ENCODE data around the gene SMIM41. TPM values are rescaled to one million over a fixed set of nuclear protein-coding genes. Genes with fewer than 3 reads are reported as not detected.

SMIM41 gene
- polyA plus RNA-seq, 1 donor (not counting 4 experiments of a cell fraction or from before 2014, with no cell fraction given): not detected

DNA sequence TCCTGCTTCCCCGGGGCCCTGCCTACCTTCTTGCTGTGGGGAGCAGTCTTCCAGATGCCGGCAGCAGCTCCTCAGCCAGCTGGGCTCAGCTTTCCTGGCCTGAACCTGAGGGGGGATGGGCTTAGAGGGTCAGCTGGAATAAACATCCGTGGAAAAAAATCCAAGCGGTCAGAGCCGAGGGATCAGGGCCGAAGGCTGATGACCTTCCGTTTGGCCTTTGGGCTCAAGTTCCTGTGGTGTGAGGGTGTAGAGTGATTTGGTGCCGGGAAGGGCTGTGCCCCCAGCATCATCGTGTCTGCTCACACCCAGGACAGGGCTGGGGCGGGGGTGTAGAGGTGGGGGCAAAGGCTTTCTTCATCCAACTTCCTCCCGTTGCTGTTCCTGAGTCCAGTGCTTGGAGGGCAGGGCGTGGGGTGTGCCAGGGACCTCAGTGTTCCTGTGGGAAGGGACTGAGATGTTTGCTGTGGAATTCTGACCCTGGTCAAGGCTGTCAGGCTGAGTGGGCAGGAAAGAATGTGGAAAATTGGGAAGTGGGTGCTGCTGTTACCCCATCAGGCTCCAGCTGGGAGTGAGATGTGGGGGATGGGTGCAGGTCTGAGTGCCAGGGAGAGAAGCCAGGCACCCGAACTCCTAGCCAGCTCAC, 2.6 kb downstream of the SMIM41 start:
- no peak overlapping the region for H3K27ac ChIP-seq (ENCODE audit: control insufficient read depth, insufficient read depth, low read length)
- H3K79me2 ChIP-seq (ENCODE audit: control insufficient read depth, insufficient read depth, low read length): peaks cover 3% of the 10 kb centered on the region
- H3K9ac ChIP-seq (ENCODE audit: control insufficient read depth, extremely low read depth, insufficient read depth, low read length): no peak overlapping the region
- peaks cover 7% of the 10 kb centered on the region for H4K20me1 ChIP-seq (ENCODE audit: control insufficient read depth, extremely low read depth, insufficient read depth, low read length)
- no peak for FAIRE-seq
- no peak overlapping the region for H3K4me2 ChIP-seq (ENCODE audit: control insufficient read depth, extremely low read depth, insufficient read depth, low read depth, low read length)
- TF ChIP-seq, protein P1, sequence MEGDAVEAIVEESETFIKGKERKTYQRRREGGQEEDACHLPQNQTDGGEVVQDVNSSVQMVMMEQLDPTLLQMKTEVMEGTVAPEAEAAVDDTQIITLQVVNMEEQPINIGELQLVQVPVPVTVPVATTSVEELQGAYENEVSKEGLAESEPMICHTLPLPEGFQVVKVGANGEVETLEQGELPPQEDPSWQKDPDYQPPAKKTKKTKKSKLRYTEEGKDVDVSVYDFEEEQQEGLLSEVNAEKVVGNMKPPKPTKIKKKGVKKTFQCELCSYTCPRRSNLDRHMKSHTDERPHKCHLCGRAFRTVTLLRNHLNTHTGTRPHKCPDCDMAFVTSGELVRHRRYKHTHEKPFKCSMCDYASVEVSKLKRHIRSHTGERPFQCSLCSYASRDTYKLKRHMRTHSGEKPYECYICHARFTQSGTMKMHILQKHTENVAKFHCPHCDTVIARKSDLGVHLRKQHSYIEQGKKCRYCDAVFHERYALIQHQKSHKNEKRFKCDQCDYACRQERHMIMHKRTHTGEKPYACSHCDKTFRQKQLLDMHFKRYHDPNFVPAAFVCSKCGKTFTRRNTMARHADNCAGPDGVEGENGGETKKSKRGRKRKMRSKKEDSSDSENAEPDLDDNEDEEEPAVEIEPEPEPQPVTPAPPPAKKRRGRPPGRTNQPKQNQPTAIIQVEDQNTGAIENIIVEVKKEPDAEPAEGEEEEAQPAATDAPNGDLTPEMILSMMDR (optimal IDR thresholded peaks at IDR 0.05 in 1 of 3, IDR thresholded peaks at IDR 0.05 in 1 of 3, conservative IDR thresholded peaks at IDR 0.05 in 1 of 3; ENCODE audit: extremely low read depth in 1 of 3, insufficient read depth in 2 of 3, low read length in 3 of 3): no peak
- TF ChIP-seq EZH2 (IDR thresholded peaks at IDR 0.05; ENCODE audit: low read length): no peak
- no peak overlapping the region for H2AFZ ChIP-seq (ENCODE audit: control insufficient read depth, low read length)
- dilution Hi-C loops (cut with MboI; ENCODE audit: extremely low pct_ligation_motif_present, low sequenced_read_pairs): no loop called here
- peaks cover 10% of the 10 kb centered on the region for H3K27me3 ChIP-seq (ENCODE audit: control insufficient read depth, extremely low read depth, insufficient read depth, low read length)
- DNase-seq (ENCODE audit: low read depth, low spot score): no peak
- H3K36me3 ChIP-seq (ENCODE audit: control insufficient read depth in 2 of 2, extremely low read depth in 1 of 2, insufficient read depth in 2 of 2, low read length in 2 of 2): peaks cover 1 to 2% of the 10 kb centered on the region in 2 experiments
- no peak overlapping the region for H3K4me3 ChIP-seq (ENCODE audit: control insufficient read depth in 2 of 3, extremely low read depth in 1 of 3, insufficient read depth in 2 of 3, low read depth in 1 of 3, low read length in 3 of 3)
- H3K9me1 ChIP-seq (ENCODE audit: control insufficient read depth, extremely low read depth, insufficient read depth, low read length): no peaks in the 10 kb centered on the region
- H3K9me3 ChIP-seq (ENCODE audit: control insufficient read depth, low read depth, low read length): no peaks in the 10 kb centered on the region
- no peaks in the 10 kb centered on the region for H3K4me1 ChIP-seq (ENCODE audit: control insufficient read depth, extremely low read depth, insufficient read depth, low read length)

DNA sequence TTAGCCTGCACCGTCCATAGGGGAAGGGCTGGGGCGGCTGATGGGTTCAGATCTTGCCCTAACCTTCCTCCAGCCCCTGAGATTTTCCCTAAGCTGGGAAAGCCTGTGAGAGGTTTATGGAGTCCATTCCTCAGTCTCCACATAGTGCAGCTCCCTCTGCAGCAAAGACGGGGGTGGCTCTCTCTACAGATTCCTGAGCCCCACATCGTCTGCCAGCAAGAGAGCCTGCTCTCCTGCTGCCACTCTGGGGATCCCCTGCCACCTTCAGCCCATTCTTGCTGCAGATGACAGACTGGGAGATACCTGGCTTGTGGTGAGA, 3.1 kb downstream of the SMIM41 start:
- Histone ChIP-seq H2AFZ (ENCODE audit: control insufficient read depth, low read length) (no peak overlapping the region), H3K9ac (ENCODE audit: control insufficient read depth, extremely low read depth, insufficient read depth, low read length) (no peak overlapping the region), H3K27ac (ENCODE audit: control insufficient read depth, insufficient read depth, low read length) (no peak overlapping the region), H3K4me3 (ENCODE audit: control insufficient read depth in 2 of 3, extremely low read depth in 1 of 3, insufficient read depth in 2 of 3, low read depth in 1 of 3, low read length in 3 of 3) (no peak overlapping the region), H3K4me2 (ENCODE audit: control insufficient read depth, extremely low read depth, insufficient read depth, low read depth, low read length) (no peak overlapping the region), H3K4me1 (ENCODE audit: control insufficient read depth, extremely low read depth, insufficient read depth, low read length) (no peaks in the 10 kb centered on the region), H3K27me3 (ENCODE audit: control insufficient read depth, extremely low read depth, insufficient read depth, low read length) (peaks cover 13% of the 10 kb centered on the region), H3K9me3 (ENCODE audit: control insufficient read depth, low read depth, low read length) (no peaks in the 10 kb centered on the region), H3K9me1 (ENCODE audit: control insufficient read depth, extremely low read depth, insufficient read depth, low read length) (no peaks in the 10 kb centered on the region), H4K20me1 (ENCODE audit: control insufficient read depth, extremely low read depth, insufficient read depth, low read length) (peaks cover 7% of the 10 kb centered on the region), H3K79me2 (ENCODE audit: control insufficient read depth, insufficient read depth, low read length) (peaks cover 3% of the 10 kb centered on the region), H3K36me3 (ENCODE audit: control insufficient read depth in 2 of 2, extremely low read depth in 1 of 2, insufficient read depth in 2 of 2, low read length in 2 of 2) (peaks cover 0 to 1% of the 10 kb centered on the region in 2 experiments)
- dilution Hi-C loops (cut with MboI; ENCODE audit: extremely low pct_ligation_motif_present, low sequenced_read_pairs): no loop called here
- FAIRE-seq (no peak), DNase-seq (ENCODE audit: low read depth, low spot score) (no peak)
- TF ChIP-seq, protein P1 (optimal IDR thresholded peaks at IDR 0.05 in 1 of 3, IDR thresholded peaks at IDR 0.05 in 1 of 3, conservative IDR thresholded peaks at IDR 0.05 in 1 of 3; ENCODE audit: extremely low read depth in 1 of 3, insufficient read depth in 2 of 3, low read length in 3 of 3): no peak
- TF ChIP-seq EZH2 (IDR thresholded peaks at IDR 0.05; ENCODE audit: low read length): no peak

Data from keratinocyte (primary cell).